ENCODE measurements around the gene RNFT2. TPM values are rescaled to one million over a fixed set of nuclear protein-coding genes. Genes with fewer than 3 reads are reported as not detected.

Gene RNFT2
- total RNA-seq, 1 donor from 2014 or later, result 8.7 TPM

- POLR2A ChIA-PET, result no interaction called here
- ATAC-seq (ENCODE audit: low read depth) (no peak), DNase-seq (no peak)
- CTCF ChIA-PET, result no interaction called here
- no peak overlapping the region for H3K4me3 Mint-ChIP-seq
- peaks cover 17% of the 10 kb centered on the region for H3K36me3 Mint-ChIP-seq (ENCODE audit: low read depth)
- intact Hi-C loops (cut with micrococcal nuclease), result no loop called here
- H3K4me1 Mint-ChIP-seq, result no peaks in the 10 kb centered on the region
- H3K27me3 Mint-ChIP-seq, result no peaks in the 10 kb centered on the region
- H3K9me3 Mint-ChIP-seq, result no peaks in the 10 kb centered on the region
- no peak for TF ChIP-seq CTCF (IDR thresholded peaks at IDR 0.05)
- no peak overlapping the region for H3K27ac Mint-ChIP-seq
Observed at GRCh38 chr12:116766746-116767145, 28.6 kb downstream of the RNFT2 start.

GRCh38 chr12:116771651-116772050 is 33.5 kb downstream of the RNFT2 start:
- DNase-seq (no peak), ATAC-seq (ENCODE audit: low read depth) (no peak)
- no peak overlapping the region for H3K27ac Mint-ChIP-seq
- no peak overlapping the region for H3K4me3 Mint-ChIP-seq
- H3K9me3 Mint-ChIP-seq, result no peaks in the 10 kb centered on the region
- no peaks in the 10 kb centered on the region for H3K27me3 Mint-ChIP-seq
- intact Hi-C loops (cut with micrococcal nuclease), result no loop called here
- peaks cover 10% of the 10 kb centered on the region for H3K36me3 Mint-ChIP-seq (ENCODE audit: low read depth)
- no peak for TF ChIP-seq CTCF (IDR thresholded peaks at IDR 0.05)
- no peaks in the 10 kb centered on the region for H3K4me1 Mint-ChIP-seq
- POLR2A ChIA-PET, result no interaction called here
- CTCF ChIA-PET, result no interaction called here

- intact Hi-C loops (cut with micrococcal nuclease), result no loop called here
- H3K4me3 Mint-ChIP-seq, result no peak overlapping the region
- POLR2A ChIA-PET, result no interaction called here
- H3K27ac Mint-ChIP-seq, result no peak overlapping the region
- ATAC-seq (ENCODE audit: low read depth), result no peak
- peaks cover 5% of the 10 kb centered on the region for H3K36me3 Mint-ChIP-seq (ENCODE audit: low read depth)
- H3K4me1 Mint-ChIP-seq, result no peaks in the 10 kb centered on the region
- CTCF ChIA-PET, result no interaction called here
- DNase-seq, result no peak
- H3K27me3 Mint-ChIP-seq, result no peaks in the 10 kb centered on the region
- no peak for TF ChIP-seq CTCF (IDR thresholded peaks at IDR 0.05)
- H3K9me3 Mint-ChIP-seq, result no peaks in the 10 kb centered on the region
Observed at GRCh38 chr12:116773276-116773731, 35.2 kb downstream of the RNFT2 start.

GRCh38 chr12:116774020-116774419 is 35.9 kb downstream of the RNFT2 start:
- intact Hi-C loops (cut with micrococcal nuclease), result no loop called here

GRCh38 chr12:116777245-116777644 is 39.1 kb downstream of the RNFT2 start:
- H3K27ac Mint-ChIP-seq, result no peak overlapping the region
- intact Hi-C loops (cut with micrococcal nuclease), result no loop called here
- peaks cover 27% of the 10 kb centered on the region for H3K36me3 Mint-ChIP-seq (ENCODE audit: low read depth)
- H3K4me3 Mint-ChIP-seq, result no peak overlapping the region
- H3K4me1 Mint-ChIP-seq, result no peaks in the 10 kb centered on the region
- CTCF ChIA-PET, result no interaction called here
- DNase-seq (no peak), ATAC-seq (ENCODE audit: low read depth) (no peak)
- POLR2A ChIA-PET, result no interaction called here
- H3K9me3 Mint-ChIP-seq, result no peaks in the 10 kb centered on the region
- H3K27me3 Mint-ChIP-seq, result no peaks in the 10 kb centered on the region
- TF ChIP-seq CTCF (IDR thresholded peaks at IDR 0.05), result no peak

More at GRCh38 chr12:116774020-116774419, 35.9 kb downstream of the RNFT2 start:
- ChIA-PET CTCF (no interaction called here), POLR2A (no interaction called here)
- ATAC-seq (ENCODE audit: low read depth) (no peak), DNase-seq (no peak)
- Mint-ChIP-seq H3K4me1 (no peaks in the 10 kb centered on the region), H3K27ac (no peak overlapping the region), H3K9me3 (no peaks in the 10 kb centered on the region), H3K4me3 (no peak overlapping the region), H3K36me3 (ENCODE audit: low read depth) (peaks cover 6% of the 10 kb centered on the region), H3K27me3 (no peaks in the 10 kb centered on the region)
- no peak for TF ChIP-seq CTCF (IDR thresholded peaks at IDR 0.05)
